ENCODE measurements around the gene FHAD1. TPM values are rescaled to one million over a fixed set of nuclear protein-coding genes. Genes with fewer than 3 reads are reported as not detected.

The FHAD1 gene
- total and polyA plus RNA-seq, 5 experiments from 2014 or later, result not detected

DNA sequence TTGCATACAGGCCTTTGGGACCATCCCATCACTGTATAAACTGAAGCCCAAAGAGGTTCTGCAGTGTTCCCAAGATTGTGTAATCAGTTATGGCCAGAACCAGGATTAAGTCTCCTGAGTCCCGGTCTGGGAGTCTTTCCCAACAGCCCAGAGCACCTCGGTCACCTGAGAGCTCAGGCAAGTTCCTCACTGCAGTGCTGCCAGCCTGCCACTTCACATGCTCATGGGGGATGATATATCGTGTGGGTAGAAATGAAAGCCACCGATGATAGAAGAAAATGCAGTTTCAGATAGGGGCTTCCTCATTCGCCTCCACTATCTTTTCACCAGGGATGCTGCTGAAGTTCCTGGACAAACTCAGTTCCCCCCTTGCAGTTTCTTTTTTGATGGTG, 30.4 kb downstream of the FHAD1 start:
- POLR2A ChIA-PET, result no interaction called here
- Mint-ChIP-seq H3K9me3 (no peaks in the 10 kb centered on the region), H3K36me3 (no peaks in the 10 kb centered on the region), H3K27me3 (peaks cover 11 to 43% (median 22%) of the 10 kb centered on the region in 5 donors), H3K27ac (no peak overlapping the region), H3K4me3 (no peak overlapping the region), H3K4me1 (peaks cover 0 to under 1% (median 0%) of the 10 kb centered on the region in 4 donors)
- no peak for ATAC-seq
- DNase-seq, result no peak

DNA sequence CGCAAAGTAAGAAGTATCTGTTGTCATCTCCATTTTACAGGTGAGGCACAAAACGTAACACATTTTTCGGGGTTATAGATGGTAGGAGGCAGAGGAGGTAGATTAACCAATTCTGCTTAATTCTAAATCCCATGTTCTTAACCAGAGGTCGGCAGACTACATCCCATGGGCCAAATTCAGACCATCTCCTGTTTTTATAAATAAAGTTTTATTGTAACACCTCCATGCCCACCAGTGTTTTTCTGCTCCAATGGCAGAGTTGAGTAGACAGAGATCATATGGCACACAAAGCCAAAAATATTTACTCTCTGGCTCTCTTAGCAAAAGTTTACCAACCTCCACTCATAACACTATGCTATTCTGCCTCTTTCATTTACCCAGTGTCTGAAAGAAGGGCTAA, 30.9 kb downstream of the FHAD1 start:
- DNase-seq, result no peak
- Mint-ChIP-seq H3K4me1 (no peaks in the 10 kb centered on the region), H3K27ac (no peak overlapping the region), H3K27me3 (peaks cover 9 to 38% (median 17%) of the 10 kb centered on the region in 5 donors), H3K4me3 (no peak overlapping the region), H3K36me3 (no peaks in the 10 kb centered on the region), H3K9me3 (no peaks in the 10 kb centered on the region)
- ATAC-seq, result no peak
- POLR2A ChIA-PET, result no interaction called here

DNA sequence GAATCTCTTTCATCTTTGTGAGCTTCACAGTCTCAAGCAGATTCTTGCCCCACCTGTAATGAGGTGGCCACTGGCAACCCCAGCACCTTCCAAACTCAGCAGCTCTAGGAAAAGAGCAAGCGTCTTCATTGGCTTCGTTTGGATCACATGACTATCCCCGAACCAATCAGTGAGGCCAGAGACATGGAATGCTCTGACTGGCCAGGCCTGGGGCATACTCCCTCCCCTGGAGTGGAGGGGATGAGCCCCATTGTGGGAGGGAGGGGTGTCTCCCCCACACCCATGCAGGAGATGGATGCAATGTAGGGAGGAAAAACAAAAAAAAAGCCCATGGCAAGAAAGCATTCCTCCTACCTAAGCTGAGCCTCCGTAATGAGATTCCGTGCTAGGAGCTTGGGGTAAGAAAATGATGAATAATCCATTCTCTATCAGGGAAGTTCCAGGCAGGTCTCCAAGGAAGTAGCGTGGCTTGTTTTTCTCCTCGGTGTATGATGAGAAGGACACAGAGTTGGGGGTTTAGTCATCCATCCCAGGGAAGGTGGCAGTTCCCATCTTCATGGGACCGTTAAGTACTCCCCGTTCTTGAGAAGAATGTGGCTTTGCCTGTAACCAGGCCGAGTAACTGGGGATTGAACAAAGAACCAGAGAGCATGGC, 32.7 kb downstream of the FHAD1 start:
- POLR2A ChIA-PET, result no interaction called here
- H3K27me3 Mint-ChIP-seq, result peaks cover 8 to 25% (median 9%) of the 10 kb centered on the region in 5 donors

DNA sequence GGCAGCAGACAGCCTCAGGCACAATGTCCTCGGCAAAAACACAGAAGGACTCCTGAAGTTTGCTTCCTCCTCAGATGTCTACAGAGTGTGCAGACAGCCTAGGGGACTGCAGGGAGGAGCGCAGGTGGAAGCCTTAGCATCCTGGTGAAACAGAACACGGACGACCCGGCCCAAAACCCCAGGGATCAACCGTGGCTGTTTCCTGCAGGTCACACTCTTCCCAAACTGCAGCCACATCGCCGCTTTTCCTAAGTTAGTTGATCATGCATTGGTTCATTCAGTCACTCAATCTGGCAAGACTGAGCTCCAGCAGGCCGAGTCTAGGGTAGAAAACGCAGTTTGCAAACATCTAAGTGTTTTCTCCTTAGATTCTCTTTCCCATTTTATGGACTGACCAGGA, 33.4 kb downstream of the FHAD1 start:
- H3K27me3 Mint-ChIP-seq, result peaks cover 6 to 22% (median 8%) of the 10 kb centered on the region in 5 donors
- H3K9me3 Mint-ChIP-seq, result no peaks in the 10 kb centered on the region
- H3K4me1 Mint-ChIP-seq, result no peaks in the 10 kb centered on the region
- H3K27ac Mint-ChIP-seq, result no peak overlapping the region
- no peak for ATAC-seq
- no peaks in the 10 kb centered on the region for H3K36me3 Mint-ChIP-seq
- H3K4me3 Mint-ChIP-seq, result no peak overlapping the region
- no peak for DNase-seq
- POLR2A ChIA-PET, result no interaction called here

More for the DNA sequence above, 32.7 kb downstream of the FHAD1 start:
- Mint-ChIP-seq H3K27ac (no peak overlapping the region), H3K4me1 (no peaks in the 10 kb centered on the region), H3K9me3 (no peaks in the 10 kb centered on the region), H3K36me3 (no peaks in the 10 kb centered on the region), H3K4me3 (no peak overlapping the region)
- no peak for ATAC-seq
- DNase-seq, result no peak

DNA sequence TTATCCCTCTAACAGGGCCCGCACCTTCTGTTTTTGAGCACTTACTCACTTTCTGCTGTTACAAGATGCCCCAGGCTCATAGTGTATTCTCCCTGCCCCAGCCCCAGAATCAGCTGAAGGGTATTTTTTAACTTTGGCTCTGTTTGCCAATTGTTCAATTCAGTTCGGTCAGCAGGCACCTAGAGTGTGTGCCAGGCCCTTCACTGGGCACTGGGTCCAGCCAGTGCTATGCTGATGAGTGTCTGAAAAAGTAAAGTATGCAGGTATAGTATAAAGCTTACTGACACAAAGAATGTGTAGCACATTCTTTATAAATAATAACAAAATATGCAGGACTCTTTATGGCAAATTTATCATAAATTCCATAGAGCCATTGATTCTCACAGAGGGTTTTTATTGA, 35.0 kb downstream of the FHAD1 start:
- no peak for DNase-seq
- no peaks in the 10 kb centered on the region for H3K36me3 Mint-ChIP-seq
- H3K9me3 Mint-ChIP-seq, result no peaks in the 10 kb centered on the region
- H3K4me1 Mint-ChIP-seq, result no peaks in the 10 kb centered on the region
- no peak overlapping the region for H3K4me3 Mint-ChIP-seq
- ATAC-seq, result no peak
- no peak overlapping the region for H3K27ac Mint-ChIP-seq
- H3K27me3 Mint-ChIP-seq, result peaks cover 3 to 19% (median 6%) of the 10 kb centered on the region in 5 donors
- POLR2A ChIA-PET, result no interaction called here

DNA sequence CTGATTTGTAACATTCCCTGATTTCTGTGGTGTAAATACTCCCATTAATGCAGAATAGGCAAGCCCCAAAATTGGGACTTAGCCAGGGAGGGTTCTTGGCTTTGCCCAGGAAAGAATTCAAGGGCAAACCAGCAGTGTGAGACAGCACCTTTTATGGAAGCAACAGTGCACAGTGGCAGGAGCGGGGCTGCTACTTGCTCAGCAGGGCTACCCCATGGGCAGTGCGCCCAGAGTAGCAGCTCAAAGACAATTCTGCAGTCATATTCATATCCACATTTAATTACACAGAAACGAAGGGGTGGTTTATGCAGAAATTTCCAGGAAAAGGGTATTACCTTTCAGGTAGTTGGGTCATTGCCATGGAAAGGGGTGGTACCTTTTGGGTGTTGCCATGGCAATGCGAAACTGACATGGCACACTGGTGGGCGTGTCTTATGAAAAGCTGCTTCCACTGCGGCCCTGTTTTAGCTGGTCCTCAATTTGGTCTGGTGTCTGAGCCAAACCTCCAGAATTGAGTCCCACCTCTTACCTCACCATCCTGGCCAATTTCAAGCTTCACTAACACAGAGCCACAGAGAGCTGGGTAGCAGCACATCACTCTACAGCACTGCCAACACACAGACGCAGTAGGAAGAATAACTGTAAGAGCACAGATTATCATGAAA, 35.9 kb downstream of the FHAD1 start:
- Mint-ChIP-seq H3K36me3 (no peaks in the 10 kb centered on the region), H3K4me1 (no peaks in the 10 kb centered on the region), H3K4me3 (no peak overlapping the region), H3K27me3 (peaks cover 3 to 24% (median 6%) of the 10 kb centered on the region in 5 donors), H3K27ac (peak overlapping the region in 2 of 10 donors; percentile 43 to 46), H3K9me3 (no peaks in the 10 kb centered on the region)
- DNase-seq (no peak), ATAC-seq (no peak)
- POLR2A ChIA-PET, result no interaction called here

DNA sequence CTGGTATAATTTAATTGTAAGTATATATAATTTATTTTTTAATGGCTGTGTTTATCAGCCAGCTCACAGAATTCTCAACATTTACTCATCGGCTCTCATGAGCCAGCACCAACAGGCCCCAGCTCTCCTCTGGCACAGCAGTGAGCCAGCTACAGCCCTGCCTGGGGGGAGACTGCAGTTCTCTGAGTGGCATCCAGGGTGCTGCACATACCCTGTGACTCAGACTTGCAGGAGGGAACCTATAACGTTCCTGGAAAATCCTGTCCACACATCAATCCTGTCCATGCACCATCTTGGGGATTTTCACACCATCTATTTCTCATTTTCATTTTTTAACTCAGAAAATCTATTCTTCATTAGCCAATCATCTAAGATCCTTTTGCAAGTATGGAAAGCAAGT, 36.5 kb downstream of the FHAD1 start:
- Mint-ChIP-seq H3K9me3 (no peaks in the 10 kb centered on the region), H3K27me3 (peaks cover 3 to 30% (median 8%) of the 10 kb centered on the region in 5 donors), H3K36me3 (no peaks in the 10 kb centered on the region), H3K27ac (no peak overlapping the region), H3K4me1 (no peaks in the 10 kb centered on the region), H3K4me3 (no peak overlapping the region)
- POLR2A ChIA-PET, result no interaction called here
- DNase-seq (no peak), ATAC-seq (no peak)

DNA sequence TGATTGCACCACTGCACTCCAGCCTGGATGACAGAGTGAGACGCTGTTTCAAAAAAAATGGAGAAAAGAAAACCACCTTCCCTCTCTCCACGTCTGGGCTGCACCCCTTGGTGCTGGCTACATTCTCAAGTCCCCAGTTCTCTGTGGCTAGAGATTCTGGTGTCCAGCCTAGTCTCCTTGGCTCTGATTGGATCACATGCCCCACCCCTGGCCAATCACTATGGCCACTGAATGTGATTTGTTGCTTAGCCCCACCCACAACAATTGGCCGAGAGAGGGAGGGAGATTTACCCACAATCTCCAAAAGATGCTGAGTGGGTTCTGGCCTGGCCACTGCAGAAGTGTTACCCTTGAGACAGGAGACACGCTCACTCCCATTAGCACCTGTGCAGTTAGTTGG, 39.4 kb downstream of the FHAD1 start:
- H3K9me3 Mint-ChIP-seq, result no peaks in the 10 kb centered on the region
- POLR2A ChIA-PET, result no interaction called here
- no peak overlapping the region for H3K4me3 Mint-ChIP-seq
- no peaks in the 10 kb centered on the region for H3K4me1 Mint-ChIP-seq
- H3K27me3 Mint-ChIP-seq, result peaks cover 5 to 30% (median 11%) of the 10 kb centered on the region in 5 donors
- no peak overlapping the region for H3K27ac Mint-ChIP-seq
- ATAC-seq (no peak), DNase-seq (no peak)
- H3K36me3 Mint-ChIP-seq, result no peaks in the 10 kb centered on the region

DNA sequence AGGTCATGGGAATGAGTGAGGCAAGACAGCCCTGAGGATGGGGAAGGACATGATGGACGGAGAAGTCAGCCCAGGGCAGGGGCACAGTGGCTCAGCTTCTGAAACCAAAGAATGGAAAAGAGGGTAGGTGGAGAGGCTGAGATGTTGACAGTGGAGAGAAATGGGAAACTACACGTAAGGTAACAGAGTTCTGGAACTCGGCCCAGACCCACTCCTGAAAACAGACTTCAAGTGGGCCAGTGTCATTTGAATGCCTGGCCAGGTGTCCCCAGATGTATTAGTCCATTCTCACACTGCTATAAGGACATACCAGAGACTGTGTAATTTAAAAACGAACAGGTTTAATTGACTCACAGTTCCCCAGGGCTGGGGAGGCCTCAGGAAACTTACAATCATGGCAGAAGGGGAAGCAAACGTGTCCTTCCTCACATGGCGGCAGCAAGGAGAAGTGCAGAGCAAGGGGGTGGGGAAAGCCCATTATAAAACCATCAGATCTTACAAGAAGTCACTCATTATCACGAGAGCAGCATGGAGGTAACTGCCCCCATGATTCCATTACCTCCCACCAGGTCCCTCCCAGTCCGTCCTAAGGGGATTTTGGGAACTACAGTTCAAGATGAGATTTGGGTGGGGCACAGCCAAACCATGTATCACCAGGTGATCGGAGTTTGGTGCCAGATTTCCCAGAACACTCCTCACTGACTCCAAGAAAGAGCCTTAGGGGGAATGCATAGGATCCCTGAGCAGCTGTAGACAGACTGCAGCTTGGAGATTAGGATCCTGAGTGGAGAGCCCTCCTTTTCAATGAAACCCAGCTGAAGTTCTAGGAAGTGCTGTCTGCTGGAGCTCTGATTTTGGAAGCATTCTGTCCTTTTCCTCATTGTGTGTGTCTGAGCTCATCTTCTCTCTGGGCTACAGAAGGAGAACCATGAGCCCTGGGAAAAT, 40.3 kb downstream of the FHAD1 start:
- no peak for DNase-seq
- no peak for ATAC-seq
- Mint-ChIP-seq H3K27ac (no peak overlapping the region), H3K4me3 (no peak overlapping the region), H3K27me3 (peaks cover 5 to 30% (median 11%) of the 10 kb centered on the region in 5 donors), H3K36me3 (no peaks in the 10 kb centered on the region), H3K4me1 (no peaks in the 10 kb centered on the region), H3K9me3 (no peaks in the 10 kb centered on the region)
- POLR2A ChIA-PET, result no interaction called here

DNA sequence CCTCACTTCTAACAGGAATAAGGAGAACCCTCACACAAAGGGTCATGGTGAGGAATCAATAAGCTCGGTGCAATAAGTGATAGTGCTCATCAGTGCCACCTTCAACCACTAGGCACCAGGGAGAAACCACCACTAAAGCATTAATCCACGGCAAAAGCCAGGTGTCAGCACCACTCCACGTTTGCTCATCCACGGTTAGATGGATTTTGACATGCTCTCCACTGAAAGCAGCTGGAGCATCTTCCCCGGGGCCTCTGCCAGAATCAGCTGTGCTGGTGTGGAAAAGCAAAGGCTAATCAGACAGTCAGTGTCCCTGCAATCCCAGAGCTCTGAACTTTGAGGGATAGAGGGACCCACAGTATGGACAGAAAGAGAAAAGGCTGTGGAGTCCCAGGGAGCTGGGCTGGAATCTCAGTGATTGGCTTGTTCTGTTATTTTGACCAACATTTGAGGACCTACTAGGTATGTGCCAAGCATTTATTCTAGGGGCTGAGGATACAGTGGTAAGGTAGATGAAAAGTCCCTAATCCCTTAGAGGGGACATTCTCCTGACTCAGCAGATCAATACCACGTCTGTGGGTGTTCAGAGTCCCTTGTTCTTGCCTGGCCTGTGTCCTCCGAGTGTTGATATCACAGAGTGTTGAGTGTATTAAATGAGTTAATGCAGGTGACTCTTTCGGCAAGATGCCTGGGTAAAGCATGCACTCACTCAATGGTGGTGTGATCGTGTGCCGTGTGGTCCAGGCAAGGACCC, 41.3 kb downstream of the FHAD1 start:
- H3K36me3 Mint-ChIP-seq, result no peaks in the 10 kb centered on the region
- DNase-seq (no peak), ATAC-seq (no peak)
- POLR2A ChIA-PET, result no interaction called here
- no peaks in the 10 kb centered on the region for H3K9me3 Mint-ChIP-seq
- no peak overlapping the region for H3K4me3 Mint-ChIP-seq
- no peak overlapping the region for H3K27ac Mint-ChIP-seq
- H3K27me3 Mint-ChIP-seq, result peaks cover 3 to 30% (median 10%) of the 10 kb centered on the region in 5 donors
- no peaks in the 10 kb centered on the region for H3K4me1 Mint-ChIP-seq

DNA sequence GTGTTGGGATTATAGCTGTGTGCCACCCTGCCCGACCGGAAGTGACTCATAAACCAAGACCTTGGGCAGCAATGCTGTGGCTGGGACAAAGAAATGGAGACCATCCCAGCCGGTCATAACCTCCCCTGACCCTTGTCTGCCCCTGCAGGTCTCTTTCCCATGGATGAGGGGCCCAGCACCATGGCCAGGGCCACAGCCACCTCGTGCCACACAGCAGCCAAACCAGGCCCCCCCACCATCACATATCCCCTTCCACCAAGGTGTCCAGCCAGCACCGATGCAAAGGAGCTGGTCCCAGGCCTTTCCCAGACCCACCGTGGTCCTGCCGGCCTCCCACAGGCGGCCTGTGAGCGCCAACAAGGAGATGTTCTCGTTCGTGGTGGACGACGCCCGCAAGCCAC, 42.2 kb downstream of the FHAD1 start:
- POLR2A ChIA-PET, result no interaction called here
- Mint-ChIP-seq H3K27ac (no peak overlapping the region), H3K36me3 (no peaks in the 10 kb centered on the region), H3K4me1 (no peaks in the 10 kb centered on the region), H3K27me3 (peaks cover 3 to 30% (median 10%) of the 10 kb centered on the region in 5 donors), H3K9me3 (no peaks in the 10 kb centered on the region), H3K4me3 (no peak overlapping the region)
- DNase-seq, result no peak
- no peak for ATAC-seq

DNA sequence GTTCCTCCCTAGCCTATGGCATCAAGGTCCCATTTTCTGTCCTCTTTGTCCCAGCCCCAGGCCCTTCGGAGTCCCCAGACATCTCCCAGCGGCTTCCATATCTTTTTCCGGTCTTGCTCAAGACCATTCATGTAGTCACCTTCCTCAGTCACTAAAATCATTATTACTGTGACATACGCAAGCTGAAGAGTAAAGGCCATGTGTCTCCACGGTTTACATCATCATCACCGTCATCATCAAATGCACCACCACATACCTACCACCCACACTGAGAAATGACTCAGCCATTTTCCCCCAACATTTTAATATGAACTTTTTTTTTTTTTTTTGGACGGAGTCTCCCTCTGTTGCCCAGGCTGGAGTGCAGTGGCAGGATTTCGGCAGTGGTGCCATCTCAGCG, 43.4 kb downstream of the FHAD1 start:
- Mint-ChIP-seq H3K36me3 (no peaks in the 10 kb centered on the region), H3K27me3 (peaks cover 3 to 30% (median 9%) of the 10 kb centered on the region in 5 donors), H3K27ac (no peak overlapping the region), H3K9me3 (no peaks in the 10 kb centered on the region), H3K4me3 (no peak overlapping the region), H3K4me1 (no peaks in the 10 kb centered on the region)
- no peak for DNase-seq
- POLR2A ChIA-PET, result no interaction called here
- no peak for ATAC-seq
